GM19043 (cell line): ENCODE data around the gene SHANK3.
"Not testable (repeated sequence)": the region's sequence is repeated elsewhere in the genome, so short reads cannot be mapped to it uniquely, and the experiment has no call there.

Experiments
- ATAC-seq: cut with Tn5 transposase; IDR thresholded peaks from one replicate; pipeline ENCODE4 v1.9.1; 2021; ENCODE audit warnings: low read depth; ENCODE audit not compliant: unreplicated experiment

The SHANK3 gene

DNA sequence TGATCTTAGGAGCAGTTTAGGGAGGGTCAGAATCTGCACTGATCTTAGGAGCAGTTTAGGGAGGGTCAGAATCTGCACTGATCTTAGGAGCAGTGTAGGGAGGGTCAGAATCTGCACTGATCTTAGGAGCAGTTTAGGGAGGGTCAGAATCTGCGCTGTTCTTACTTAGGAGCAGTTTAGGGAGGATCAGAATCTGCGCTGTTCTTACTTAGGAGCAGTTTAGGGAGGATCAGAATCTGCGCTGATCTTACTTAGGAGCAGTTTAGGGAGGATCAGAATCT lies 28.9 kb upstream of the SHANK3 start:
- not testable (repeated sequence) for ATAC-seq

GRCh38 chr22:50653256-50653655 lies 19.4 kb upstream of the SHANK3 start:
- no peak for ATAC-seq

DNA sequence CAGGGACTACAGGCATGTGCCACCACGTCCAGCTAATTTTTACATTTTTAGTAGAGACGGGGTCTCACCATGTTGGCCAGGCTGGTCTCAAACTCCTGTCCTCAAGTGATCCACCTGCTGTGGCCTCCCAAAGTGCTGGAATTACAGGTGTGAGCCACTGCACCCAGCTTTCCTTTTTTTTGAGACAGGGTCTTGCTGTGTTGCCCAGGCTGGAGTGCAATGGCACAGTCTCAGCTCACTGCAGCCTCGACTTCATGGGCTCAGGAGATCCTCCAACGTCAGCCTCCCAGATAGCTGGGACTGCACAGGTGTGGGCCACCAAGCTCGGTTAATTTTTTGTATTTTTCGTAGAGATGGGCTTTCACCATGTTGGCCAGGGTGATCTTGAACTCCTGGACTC lies 18.0 kb upstream of the SHANK3 start:
- not testable (repeated sequence) for ATAC-seq

GRCh38 chr22:50656122-50657070 lies 16.2 kb upstream of the SHANK3 start:
- ATAC-seq, result no peak

GRCh38 chr22:50657925-50658324 lies 14.7 kb upstream of the SHANK3 start:
- no peak for ATAC-seq

DNA sequence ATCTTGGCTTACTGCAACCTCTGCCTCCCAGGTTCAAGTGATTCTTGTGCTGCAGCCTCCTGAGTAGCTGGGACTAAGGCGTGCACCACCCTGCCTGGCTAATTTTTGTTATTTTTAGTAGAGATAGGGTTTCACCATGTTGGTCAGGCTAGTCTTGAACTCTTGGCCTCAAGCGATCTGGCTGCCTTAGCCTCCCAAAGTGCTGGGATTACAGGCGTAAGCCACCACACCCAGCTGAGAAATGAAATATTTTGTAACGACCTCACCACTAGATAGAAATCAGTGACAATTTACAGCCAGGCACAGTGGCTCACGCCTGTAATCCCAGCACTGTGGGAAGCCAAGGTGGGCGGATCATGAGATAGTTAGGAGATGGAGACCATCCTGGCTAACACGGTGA lies 12.9 kb upstream of the SHANK3 start:
- not testable (repeated sequence) for ATAC-seq

- ATAC-seq, result no peak
Measured at GRCh38 chr22:50660306-50660705, 12.3 kb upstream of the SHANK3 start.

DNA sequence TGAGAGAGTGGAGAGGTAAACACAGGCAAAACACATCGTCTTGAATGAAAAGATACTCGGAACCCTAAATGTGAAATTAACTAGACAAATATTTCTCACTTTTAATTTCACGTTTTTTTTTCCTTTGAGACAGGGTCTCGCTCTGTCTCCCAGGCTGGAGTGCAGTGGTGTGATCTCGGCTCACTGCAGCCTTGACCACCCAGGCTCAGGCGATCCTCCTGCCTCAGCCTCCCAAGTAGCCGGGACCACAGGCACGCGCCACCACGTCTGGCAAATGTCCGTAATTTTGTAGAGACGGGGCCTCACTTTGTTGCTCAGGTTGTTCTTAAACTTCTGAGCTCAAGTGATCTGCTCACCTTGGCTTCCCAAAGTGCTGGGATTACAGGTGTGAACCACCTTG lies 7.4 kb upstream of the SHANK3 start:
- ATAC-seq, result no peak

- no peak for ATAC-seq
Measured at GRCh38 chr22:50665738-50666137, 6.9 kb upstream of the SHANK3 start.

DNA sequence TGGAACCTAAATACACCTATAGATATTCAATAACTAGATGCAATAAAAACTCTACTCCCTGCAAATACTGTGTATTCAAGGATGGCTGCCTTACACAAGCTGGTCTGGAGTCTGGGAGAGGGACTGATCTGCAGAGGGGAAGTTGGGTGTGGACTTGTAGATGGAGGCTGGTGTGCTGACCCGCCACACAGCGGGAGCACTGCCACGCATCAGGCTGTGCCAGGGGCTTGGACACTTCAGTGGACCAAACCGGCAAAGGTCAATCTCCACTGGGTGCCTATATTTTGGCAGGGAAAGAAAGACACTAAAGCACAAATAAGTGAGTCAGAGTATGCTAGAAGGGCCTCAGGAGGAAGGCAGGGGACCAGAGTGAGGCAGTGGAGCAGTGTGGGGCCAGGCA lies 2.1 kb upstream of the SHANK3 start:
- ATAC-seq, result no peak

DNA sequence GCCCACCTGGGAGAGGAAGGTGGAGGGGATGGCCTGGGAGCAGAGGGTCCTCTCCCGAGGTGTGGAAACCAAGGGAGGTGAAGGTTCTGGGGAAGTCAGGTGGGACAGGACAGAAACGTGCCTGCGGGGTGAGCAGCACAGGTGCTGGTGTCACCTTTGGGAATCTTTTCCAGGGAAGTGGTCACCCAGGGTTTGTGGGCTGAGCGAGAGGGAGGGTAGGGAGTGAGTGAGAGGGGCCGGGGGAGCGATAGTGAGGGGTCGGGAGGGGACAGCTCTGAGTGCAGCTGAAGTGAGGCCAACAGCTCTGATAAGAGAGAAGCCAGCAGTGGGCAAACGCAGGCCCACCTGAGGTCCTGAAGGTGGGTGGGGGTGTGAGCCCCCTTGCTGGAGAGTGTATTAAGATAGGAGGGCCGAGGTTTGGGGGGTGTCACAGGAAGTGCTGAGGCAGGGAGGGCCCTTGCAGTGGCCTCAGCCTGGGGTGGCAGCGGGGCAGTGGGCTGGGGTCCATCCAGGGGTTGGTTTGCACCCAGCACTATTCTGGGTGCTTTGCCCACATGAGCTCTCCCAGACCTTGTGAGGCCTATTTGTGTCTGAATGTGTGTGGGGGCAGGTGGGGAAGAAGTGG lies 1.6 kb upstream of the SHANK3 start:
- no peak for ATAC-seq

GRCh38 chr22:50671641-50672040 lies 982 bp upstream of the SHANK3 start:
- no peak for ATAC-seq

DNA sequence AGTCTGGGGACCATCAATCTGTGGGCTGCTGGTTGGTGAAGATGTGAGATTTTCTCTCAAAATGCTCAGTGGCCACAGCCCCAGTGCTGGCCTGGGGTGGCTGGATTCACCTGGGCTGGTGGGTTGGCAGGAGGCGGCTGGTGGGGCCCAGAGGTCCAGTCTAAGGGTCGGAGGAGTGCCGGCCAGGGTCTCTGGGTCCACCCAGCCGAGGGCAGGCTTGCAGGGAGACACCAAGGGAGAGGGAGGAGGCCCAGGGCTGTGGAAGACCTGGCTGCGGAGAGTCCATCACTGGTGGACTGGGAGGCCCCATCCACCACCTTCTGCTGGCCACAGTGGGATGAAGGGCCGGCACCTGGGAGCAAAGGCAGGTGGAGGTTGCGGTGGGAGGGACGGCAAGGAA lies 582 bp upstream of the SHANK3 start:
- no peak for ATAC-seq

DNA sequence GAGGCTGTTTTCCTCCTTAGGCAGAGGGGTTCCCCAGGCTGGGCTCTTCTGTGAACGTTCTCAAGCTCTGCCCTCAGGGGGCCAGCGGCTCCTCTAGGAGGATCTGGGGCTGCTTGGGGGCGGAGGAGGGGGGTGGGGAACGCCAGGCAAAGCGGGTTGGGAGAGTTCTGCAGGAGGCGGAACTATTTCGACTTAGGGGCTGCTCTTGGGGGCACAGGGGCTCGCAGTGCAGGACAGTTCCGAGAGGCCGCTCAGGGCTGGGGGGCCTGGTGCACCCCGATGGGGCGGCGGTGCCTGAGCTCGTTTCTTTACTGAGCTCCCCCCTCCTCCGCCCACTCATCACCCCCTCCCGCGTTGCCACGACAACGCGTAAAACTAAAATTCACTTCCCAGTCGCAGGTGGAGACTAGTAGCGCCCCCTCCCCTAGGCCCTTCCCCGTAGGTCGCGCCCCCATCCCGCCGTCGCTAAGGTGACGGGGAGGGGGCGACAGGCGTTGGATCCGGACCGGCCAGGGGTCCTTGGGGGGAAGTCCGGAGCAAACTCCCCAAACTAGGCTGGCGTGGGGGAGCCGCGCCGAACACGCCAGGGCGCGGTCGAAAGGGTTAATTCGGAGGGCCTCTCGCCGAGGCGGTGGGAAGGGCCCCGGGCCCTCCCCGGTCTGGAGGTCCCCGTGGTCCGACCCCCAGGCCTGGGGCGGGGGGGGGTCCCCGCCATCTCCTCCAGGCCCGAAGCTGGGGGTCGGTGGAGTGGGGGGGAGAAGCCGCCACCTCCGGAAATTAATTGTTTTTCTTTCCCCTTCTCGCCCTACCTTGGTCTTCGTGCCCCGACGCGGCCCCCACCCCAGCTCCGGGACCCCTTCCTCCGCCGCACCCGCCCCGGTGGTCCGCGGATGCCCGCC lies 857 bp downstream of the SHANK3 start:
- no peak for ATAC-seq

DNA sequence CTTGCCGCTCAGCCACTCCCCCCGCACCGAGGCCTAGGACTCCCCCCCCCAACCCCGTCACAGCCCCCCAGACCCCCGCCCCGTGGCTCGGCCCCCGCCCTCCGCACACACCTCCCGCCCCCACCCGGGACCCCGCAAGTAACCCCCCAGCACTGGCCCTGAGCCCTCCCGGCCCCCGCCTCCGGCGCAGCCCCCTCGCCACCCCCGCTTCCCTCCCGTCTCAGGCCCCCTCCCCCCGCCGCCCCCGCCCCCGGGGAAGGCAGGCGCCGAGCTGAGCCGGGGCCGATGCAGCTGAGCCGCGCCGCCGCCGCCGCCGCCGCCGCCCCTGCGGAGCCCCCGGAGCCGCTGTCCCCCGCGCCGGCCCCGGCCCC lies 1.5 kb downstream of the SHANK3 start:
- ATAC-seq, result no peak

- ATAC-seq, result no peak
Measured at GRCh38 chr22:50674606-50675552, 2.3 kb downstream of the SHANK3 start.

GRCh38 chr22:50675553-50676179 lies 3.0 kb downstream of the SHANK3 start:
- ATAC-seq, result no peak

- no peak for ATAC-seq
Measured at GRCh38 chr22:50676180-50676636, 3.6 kb downstream of the SHANK3 start.

DNA sequence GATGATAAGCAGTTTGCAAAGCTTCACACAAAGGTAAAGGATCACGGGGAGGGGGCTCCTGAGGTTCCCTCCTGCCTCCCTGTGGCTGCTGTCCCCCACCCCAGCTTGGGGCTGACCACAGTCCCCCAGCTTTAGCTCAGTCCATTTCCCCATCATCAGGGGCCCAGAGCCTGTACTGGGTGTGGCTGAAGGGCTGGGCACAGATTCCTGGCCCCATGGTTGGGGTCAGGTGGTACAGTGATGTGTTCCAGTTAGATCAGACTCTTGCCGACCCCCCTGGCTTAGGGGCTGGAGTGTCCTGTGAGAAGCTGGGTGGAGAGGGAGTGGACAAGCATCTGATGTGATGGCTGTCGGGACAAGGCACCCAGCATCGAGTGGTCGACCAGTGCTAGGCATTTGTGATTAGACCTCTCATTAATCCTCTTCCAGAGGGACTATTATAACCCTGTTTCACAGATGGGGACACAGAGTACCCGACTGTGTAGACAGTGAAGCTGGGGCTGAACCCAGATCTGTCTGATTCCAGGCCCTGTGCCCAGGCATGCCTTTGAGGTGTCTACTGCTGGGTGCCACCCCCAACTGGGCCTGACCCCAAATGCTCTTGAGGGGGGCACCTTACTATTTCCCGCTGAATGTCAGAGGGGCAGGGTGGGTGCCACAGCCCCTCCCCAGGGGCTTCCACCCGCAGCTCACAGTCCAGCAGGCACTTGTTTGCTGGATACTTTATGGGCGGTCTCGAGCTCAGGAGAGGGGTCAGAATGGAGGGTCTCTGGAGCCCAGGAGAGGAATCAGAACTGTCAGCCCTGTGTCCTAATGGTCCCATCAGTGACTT lies 4.3 kb downstream of the SHANK3 start:
- ATAC-seq, result no peak
